Measurements from ENCODE around the gene DHX32.

DHX32 gene

DNA sequence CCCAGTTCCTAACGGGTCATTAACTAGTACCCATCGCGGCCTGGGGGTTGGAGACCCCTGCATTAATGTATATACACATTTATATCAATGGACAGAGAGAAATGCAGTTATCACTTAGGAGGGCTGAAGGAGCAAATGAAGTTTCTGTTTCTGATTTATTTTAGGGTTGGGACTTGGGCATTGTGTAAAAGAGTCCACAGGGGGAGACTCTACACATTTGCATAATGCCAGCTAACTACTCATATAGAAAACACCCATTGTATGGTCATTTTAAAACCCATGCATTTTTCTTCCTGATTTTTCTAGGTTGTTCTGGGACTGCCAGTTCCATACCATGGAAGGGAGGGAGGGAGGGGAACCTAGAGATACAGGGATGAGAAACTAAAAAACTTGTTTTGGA is 34.2 kb downstream of the DHX32 start:
- H3K4ac ChIP-seq (ENCODE audit: low read depth, low read length) = no peak overlapping the region
- H3K36me3 ChIP-seq (ENCODE audit: control insufficient read depth in 1 of 2, insufficient read depth in 2 of 2, low read length in 2 of 2) = peaks cover 27 to 49% of the 10 kb centered on the region in 2 experiments
- no peak overlapping the region for H4K8ac ChIP-seq (ENCODE audit: low read depth, low read length)
- H4K12ac ChIP-seq (ENCODE audit: low read depth, low read length) = no peak overlapping the region
- no peak overlapping the region for H2BK120ac ChIP-seq (ENCODE audit: insufficient read depth, low read length, poor library complexity)
- no peak overlapping the region for H2BK5ac ChIP-seq (ENCODE audit: low read depth, low read length, poor library complexity)
- no peak overlapping the region for H3K4me2 ChIP-seq (ENCODE audit: low read length)
- no peak overlapping the region for H2BK12ac ChIP-seq (ENCODE audit: low read length)
- H3K9me3 ChIP-seq (ENCODE audit: insufficient read depth, low read depth, low read length) = no peaks in the 10 kb centered on the region
- no peak overlapping the region for H4K91ac ChIP-seq (ENCODE audit: low read depth, low read length)
- no peaks in the 10 kb centered on the region for H3K4me1 ChIP-seq (ENCODE audit: control insufficient read depth in 1 of 2, insufficient read depth in 2 of 2, low read length in 2 of 2)
- no peak overlapping the region for H3K14ac ChIP-seq (ENCODE audit: low read length)
- no peak overlapping the region for H3K9ac ChIP-seq (ENCODE audit: low read length)
- H3K79me1 ChIP-seq (ENCODE audit: low read length) = no peaks in the 10 kb centered on the region
- no peaks in the 10 kb centered on the region for H3K27me3 ChIP-seq (ENCODE audit: insufficient read depth, low read length)
- no peak overlapping the region for H3K4me3 ChIP-seq (ENCODE audit: low read depth, low read length)
- no peak overlapping the region for H2AFZ ChIP-seq (ENCODE audit: insufficient read depth, low read length, poor library complexity)
- WGBS (ENCODE audit: extremely low coverage, insufficient coverage, insufficient read length) = no CpG with 5 or more reads among the region's 3 CpGs
- H3K79me2 ChIP-seq (ENCODE audit: control insufficient read depth, insufficient read depth, low read length, poor library complexity) = no peaks in the 10 kb centered on the region
- DNase-seq = no peak
- no peak overlapping the region for H2AK5ac ChIP-seq (ENCODE audit: low read length)
- H3K23ac ChIP-seq (ENCODE audit: low read length) = no peak overlapping the region
- H3K18ac ChIP-seq (ENCODE audit: low read length) = no peak overlapping the region
- H3K27ac ChIP-seq (ENCODE audit: low read depth, low read length) = no peak overlapping the region

GRCh38 chr10:125845617-125846016 is 35.5 kb downstream of the DHX32 start:
- Histone ChIP-seq H3K27me3 (ENCODE audit: insufficient read depth, low read length) (no peaks in the 10 kb centered on the region), H3K14ac (ENCODE audit: low read length) (no peak overlapping the region), H3K79me1 (ENCODE audit: low read length) (no peaks in the 10 kb centered on the region), H3K4ac (ENCODE audit: low read depth, low read length) (no peak overlapping the region), H2BK120ac (ENCODE audit: insufficient read depth, low read length, poor library complexity) (no peak overlapping the region), H2AFZ (ENCODE audit: insufficient read depth, low read length, poor library complexity) (no peak overlapping the region), H3K4me1 (ENCODE audit: control insufficient read depth in 1 of 2, insufficient read depth in 2 of 2, low read length in 2 of 2) (no peaks in the 10 kb centered on the region), H3K4me2 (ENCODE audit: low read length) (no peak overlapping the region), H3K4me3 (ENCODE audit: low read depth, low read length) (no peak overlapping the region), H2BK5ac (ENCODE audit: low read depth, low read length, poor library complexity) (no peak overlapping the region), H4K12ac (ENCODE audit: low read depth, low read length) (peak overlapping the region; percentile 1), H4K8ac (ENCODE audit: low read depth, low read length) (no peak overlapping the region), H3K9me3 (ENCODE audit: insufficient read depth, low read depth, low read length) (no peaks in the 10 kb centered on the region), H3K27ac (ENCODE audit: low read depth, low read length) (no peak overlapping the region), H3K79me2 (ENCODE audit: control insufficient read depth, insufficient read depth, low read length, poor library complexity) (no peaks in the 10 kb centered on the region), H2BK12ac (ENCODE audit: low read length) (no peak overlapping the region), H2AK5ac (ENCODE audit: low read length) (no peak overlapping the region), H4K91ac (ENCODE audit: low read depth, low read length) (no peak overlapping the region), H3K18ac (ENCODE audit: low read length) (no peak overlapping the region), H3K23ac (ENCODE audit: low read length) (no peak overlapping the region), H3K9ac (ENCODE audit: low read length) (no peak overlapping the region), H3K36me3 (ENCODE audit: control insufficient read depth in 1 of 2, insufficient read depth in 2 of 2, low read length in 2 of 2) (peaks cover 26 to 45% of the 10 kb centered on the region in 2 experiments)
- no peak for DNase-seq
- WGBS (ENCODE audit: extremely low coverage, insufficient coverage, insufficient read length) = no CpG with 5 or more reads among the region's 11 CpGs

DNA sequence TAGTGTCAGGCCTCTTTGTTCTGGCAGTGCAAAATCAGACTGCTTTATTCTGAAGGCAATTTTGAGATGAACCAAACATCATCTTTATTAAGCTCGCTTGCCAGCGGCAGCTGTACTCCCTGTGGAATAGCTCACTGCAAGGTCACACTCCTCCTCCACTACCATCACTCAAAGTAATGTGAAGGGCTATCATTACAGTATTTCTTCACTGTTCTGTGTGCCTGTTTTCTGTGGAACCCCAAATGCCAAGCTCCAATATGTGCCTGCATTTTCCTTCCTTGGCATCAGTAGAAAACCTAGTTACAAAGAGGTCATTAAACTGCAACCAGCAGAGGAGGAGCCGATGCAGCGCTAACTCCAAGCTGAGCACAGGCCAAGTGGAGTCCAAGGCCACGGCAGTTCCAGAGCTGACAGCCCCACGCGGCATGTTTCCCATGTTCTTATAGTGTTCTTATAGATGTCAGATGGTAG is 36.3 kb downstream of the DHX32 start:
- H3K9ac ChIP-seq (ENCODE audit: low read length) = no peak overlapping the region
- no CpG with 5 or more reads among the region's 7 CpGs for WGBS (ENCODE audit: extremely low coverage, insufficient coverage, insufficient read length)

GRCh38 chr10:125843603-125844329 is 37.3 kb downstream of the DHX32 start:
- no peak overlapping the region for H3K9ac ChIP-seq (ENCODE audit: low read length)
- H2AK5ac ChIP-seq (ENCODE audit: low read length) = no peak overlapping the region
- no peak overlapping the region for H4K8ac ChIP-seq (ENCODE audit: low read depth, low read length)
- H3K79me2 ChIP-seq (ENCODE audit: control insufficient read depth, insufficient read depth, low read length, poor library complexity) = no peaks in the 10 kb centered on the region
- no peaks in the 10 kb centered on the region for H3K27me3 ChIP-seq (ENCODE audit: insufficient read depth, low read length)
- no peak overlapping the region for H3K4ac ChIP-seq (ENCODE audit: low read depth, low read length)
- H3K36me3 ChIP-seq (ENCODE audit: control insufficient read depth in 1 of 2, insufficient read depth in 2 of 2, low read length in 2 of 2) = peaks cover 36 to 50% of the 10 kb centered on the region in 2 experiments
- H4K12ac ChIP-seq (ENCODE audit: low read depth, low read length) = no peak overlapping the region
- no peak overlapping the region for H2BK120ac ChIP-seq (ENCODE audit: insufficient read depth, low read length, poor library complexity)
- no peak overlapping the region for H3K18ac ChIP-seq (ENCODE audit: low read length)
- no peaks in the 10 kb centered on the region for H3K79me1 ChIP-seq (ENCODE audit: low read length)
- H3K4me3 ChIP-seq (ENCODE audit: low read depth, low read length) = no peak overlapping the region
- DNase-seq = no peak
- no peak overlapping the region for H3K27ac ChIP-seq (ENCODE audit: low read depth, low read length)
- no peak overlapping the region for H3K23ac ChIP-seq (ENCODE audit: low read length)
- no peak overlapping the region for H4K91ac ChIP-seq (ENCODE audit: low read depth, low read length)
- H2AFZ ChIP-seq (ENCODE audit: insufficient read depth, low read length, poor library complexity) = no peak overlapping the region
- H2BK12ac ChIP-seq (ENCODE audit: low read length) = no peak overlapping the region
- H3K4me1 ChIP-seq (ENCODE audit: control insufficient read depth in 1 of 2, insufficient read depth in 2 of 2, low read length in 2 of 2) = no peaks in the 10 kb centered on the region
- H2BK5ac ChIP-seq (ENCODE audit: low read depth, low read length, poor library complexity) = no peak overlapping the region
- no peak overlapping the region for H3K14ac ChIP-seq (ENCODE audit: low read length)
- no CpG with 5 or more reads among the region's 9 CpGs for WGBS (ENCODE audit: extremely low coverage, insufficient coverage, insufficient read length)
- no peak overlapping the region for H3K4me2 ChIP-seq (ENCODE audit: low read length)
- H3K9me3 ChIP-seq (ENCODE audit: insufficient read depth, low read depth, low read length) = no peaks in the 10 kb centered on the region

More for the DNA sequence above, 36.3 kb downstream of the DHX32 start:
- Histone ChIP-seq H2AK5ac (ENCODE audit: low read length) (no peak overlapping the region), H2BK120ac (ENCODE audit: insufficient read depth, low read length, poor library complexity) (no peak overlapping the region), H3K79me1 (ENCODE audit: low read length) (no peaks in the 10 kb centered on the region), H3K27me3 (ENCODE audit: insufficient read depth, low read length) (no peaks in the 10 kb centered on the region), H3K9me3 (ENCODE audit: insufficient read depth, low read depth, low read length) (no peaks in the 10 kb centered on the region), H3K79me2 (ENCODE audit: control insufficient read depth, insufficient read depth, low read length, poor library complexity) (no peaks in the 10 kb centered on the region), H3K4me1 (ENCODE audit: control insufficient read depth in 1 of 2, insufficient read depth in 2 of 2, low read length in 2 of 2) (no peaks in the 10 kb centered on the region), H2AFZ (ENCODE audit: insufficient read depth, low read length, poor library complexity) (no peak overlapping the region), H3K4ac (ENCODE audit: low read depth, low read length) (no peak overlapping the region), H3K4me2 (ENCODE audit: low read length) (no peak overlapping the region), H2BK5ac (ENCODE audit: low read depth, low read length, poor library complexity) (no peak overlapping the region), H3K27ac (ENCODE audit: low read depth, low read length) (no peak overlapping the region), H3K18ac (ENCODE audit: low read length) (no peak overlapping the region), H3K4me3 (ENCODE audit: low read depth, low read length) (no peak overlapping the region), H3K23ac (ENCODE audit: low read length) (no peak overlapping the region), H3K36me3 (ENCODE audit: control insufficient read depth in 1 of 2, insufficient read depth in 2 of 2, low read length in 2 of 2) (peaks cover 33 to 48% of the 10 kb centered on the region in 2 experiments), H4K12ac (ENCODE audit: low read depth, low read length) (no peak overlapping the region), H4K91ac (ENCODE audit: low read depth, low read length) (no peak overlapping the region), H4K8ac (ENCODE audit: low read depth, low read length) (no peak overlapping the region), H3K14ac (ENCODE audit: low read length) (no peak overlapping the region), H2BK12ac (ENCODE audit: low read length) (no peak overlapping the region)
- no peak for DNase-seq
